B cell (primary cell): ENCODE results near the gene ANKRD33B.

ENCODE experiments used
- EZH2 ChIP-seq: IDR thresholded peaks from 2 replicates; pipeline ENCODE4 v1.6.1; 2012; ENCODE audit warnings: borderline replicate concordance, low read depth, mild to moderate bottlenecking, moderate library complexity, low read length; ENCODE audit not compliant: insufficient read depth, poor library complexity, severe bottlenecking
- TF ChIP-seq, protein P1 (sequence below): fragments of 200-600 bp; IDR thresholded peaks from one replicate; pipeline ENCODE4 v1.8.0; 2022; ENCODE audit warnings: antibody characterized with exemption, mild to moderate bottlenecking

- TF ChIP-seq, protein P1, sequence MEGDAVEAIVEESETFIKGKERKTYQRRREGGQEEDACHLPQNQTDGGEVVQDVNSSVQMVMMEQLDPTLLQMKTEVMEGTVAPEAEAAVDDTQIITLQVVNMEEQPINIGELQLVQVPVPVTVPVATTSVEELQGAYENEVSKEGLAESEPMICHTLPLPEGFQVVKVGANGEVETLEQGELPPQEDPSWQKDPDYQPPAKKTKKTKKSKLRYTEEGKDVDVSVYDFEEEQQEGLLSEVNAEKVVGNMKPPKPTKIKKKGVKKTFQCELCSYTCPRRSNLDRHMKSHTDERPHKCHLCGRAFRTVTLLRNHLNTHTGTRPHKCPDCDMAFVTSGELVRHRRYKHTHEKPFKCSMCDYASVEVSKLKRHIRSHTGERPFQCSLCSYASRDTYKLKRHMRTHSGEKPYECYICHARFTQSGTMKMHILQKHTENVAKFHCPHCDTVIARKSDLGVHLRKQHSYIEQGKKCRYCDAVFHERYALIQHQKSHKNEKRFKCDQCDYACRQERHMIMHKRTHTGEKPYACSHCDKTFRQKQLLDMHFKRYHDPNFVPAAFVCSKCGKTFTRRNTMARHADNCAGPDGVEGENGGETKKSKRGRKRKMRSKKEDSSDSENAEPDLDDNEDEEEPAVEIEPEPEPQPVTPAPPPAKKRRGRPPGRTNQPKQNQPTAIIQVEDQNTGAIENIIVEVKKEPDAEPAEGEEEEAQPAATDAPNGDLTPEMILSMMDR, result no peak
- no peak for TF ChIP-seq EZH2
Measured at GRCh38 chr5:10584714-10585517, 21.0 kb downstream of the ANKRD33B start.
